Heart left ventricle (tissue), 13 donors: ENCODE measurements around the gene LIPF.

ENCODE experiments used
- CTCF ChIP-seq, 12 donors: fragments of 200-600 bp; sonication (generic) in 4 of 12; IDR thresholded peaks; one replicate each; pipeline versions ENCODE4 v1.5.0 to v1.8.0; 2018 to 2022; ENCODE audit warnings: antibody characterized with exemption in 12 of 12, mild to moderate bottlenecking in 5 of 12
- POLR2A ChIP-seq, 2 donors: fragments of 450-650 bp; IDR thresholded peaks; one replicate each; pipeline ENCODE4 v1.6.1; 2017; ENCODE audit warnings: antibody characterized with exemption in 2 of 2, mild to moderate bottlenecking in 2 of 2, moderate library complexity in 2 of 2
- donor health status: ischemic (EF 13 %, LVEDD 7.1; RV severe dilation, severe dysfunction).
- donor health status: DM: no; HTN: yes; CAD: no.
- donor health status: DM: no; HTN: no; CAD: no.
- donor health status: ischemic (EF 25% LVEDD 6.9; RV normal size, moderate dysfunction).
- donor health status: ischemic (EF 25% LVEDD 5.7; RV mildly dilated, moderate dysfunction).
- donor health status: ischemic (EF 35%, LVEDD 5.7; RV mildly dilated, moderate dysfunction).
- donor health status: nonischemic (EF 11% LVEDD 7.7; RV severe dilation, severe dysfunction).
- donor health status: DM: yes; HTN: yes; CAD: no.
- donor health status: PGD.
- donor health status: ischemic (EF 29% LVEDD 5.4; RV normal size, mild dysfunction).
- donor health status: nonischemic (EF 23%, LVEDD 6.1; RV moderate dilation, normal function).

- TF ChIP-seq CTCF (IDR thresholded peaks at IDR 0.05) (no peak), POLR2A (IDR thresholded peaks at IDR 0.05) (no peak)
These were observed 2.7 kb upstream of the LIPF start for GRCh38 chr10:88661577-88661976.
